Heart right ventricle (tissue), 16 donors: ENCODE measurements around the gene LRRC46. TPM values are rescaled to one million over a fixed set of nuclear protein-coding genes. Genes with fewer than 3 reads are reported as not detected.

Source experiments
- ATAC-seq, 8 donors: fragments of 200-7000 bp; cut with Tn5 transposase; one replicate each; pipeline ENCODE4 v1.9.1; 2020; ENCODE audit warnings: mild to moderate bottlenecking in 8 of 8, moderate library complexity in 8 of 8, moderate number of reproducible peaks in 1 of 8
- DNase-seq, 2 donors: peaks; one replicate each; pipeline ENCODE4 v3.0.0-alpha.2; 2020
- H3K27ac ChIP-seq, 10 donors: fragments of 200-600 bp; sonication (generic) in 2 of 10; one replicate each; pipeline versions ENCODE4 v1.5.0 to v1.8.0; 2020 to 2022; ENCODE audit warnings: mild to moderate bottlenecking in 3 of 10
- H3K27me3 ChIP-seq, 7 donors: fragments of 200-600 bp; one replicate each; pipeline ENCODE4 v1.8.0; 2021 to 2022; ENCODE audit warnings: mild to moderate bottlenecking in 2 of 7
- H3K36me3 ChIP-seq, 9 donors: fragments of 200-600 bp; sonication (generic) in 1 of 9; one replicate each; pipeline versions ENCODE4 v1.5.0 to v1.8.0; 2020 to 2022; ENCODE audit warnings: mild to moderate bottlenecking in 2 of 9
- H3K4me1 ChIP-seq, 9 donors: fragments of 200-600 bp; sonication (generic) in 1 of 9; one replicate each; pipeline versions ENCODE4 v1.5.0 to v1.8.0; 2020 to 2022; ENCODE audit warnings: mild to moderate bottlenecking in 4 of 9
- H3K4me3 ChIP-seq, 10 donors: fragments of 200-600 bp; sonication (generic) in 2 of 10; one replicate each; pipeline versions ENCODE4 v1.5.0 to v1.8.0; 2020 to 2022; ENCODE audit warnings: mild to moderate bottlenecking in 7 of 10, moderate library complexity in 2 of 10
- H3K9me3 ChIP-seq, 11 donors: fragments of 200-600 bp in 10 of 11; sonication (generic) in 2 of 11; one replicate each; pipeline versions ENCODE4 v1.5.0 to v1.8.0; 2013 to 2022; ENCODE audit warnings: mild to moderate bottlenecking in 2 of 11, control low read depth in 1 of 11, moderate library complexity in 1 of 11
- WGBS, 2 donors: extraction: QIAGEN DNeasy Blood & Tissue Kit; methylation state at CpG; one replicate each; pipeline ENCODE4 v1.1.7; 2013; ENCODE audit warnings: inconsistent platforms in 1 of 2; 5-methylcytosine and 5-hydroxymethylcytosine counted together
- intact Hi-C, 10 donors: fragments of 100-400 bp; cut with DNase I; formaldehyde crosslinking; loops; one replicate each; pipeline versions ENCODE4 v1.11.1 to v1.14.2; 2022
- polyA plus RNA-seq, 2 donors: library from polyadenylated mRNA; stranded (reverse); fragments of 200-250 nt; gene quantifications; one replicate each; pipeline ENCODE4 v1.2.3, GENCODE V29; 2013
- total RNA-seq, 10 donors: library from RNA; stranded (reverse); fragmentation: NEBNext Ultra II Directional in 3 of 10; extraction: Animal tissue kit (Norgen Biotek cat#: 25700) in 3 of 10; gene quantifications; one replicate each; pipeline versions ENCODE4 v1.2.1 to v1.2.4, GENCODE V29; 2021 to 2023
- TF ChIP-seq, protein P1 (sequence below), 9 donors: fragments of 200-600 bp; sonication (generic) in 2 of 9; IDR thresholded peaks; one replicate each; pipeline versions ENCODE4 v1.5.0 to v1.8.0; 2021 to 2022; ENCODE audit warnings: antibody characterized with exemption in 9 of 9, mild to moderate bottlenecking in 5 of 9, moderate library complexity in 1 of 9
- donor health status: Arrhythmogenic right ventricular cardiomyopathy.
- donor health status: ischemic (EF 13 %, LVEDD 7.1; RV severe dilation, severe dysfunction).
- donor health status: healthy with polysubstance abuse.
- donor health status: DM: no; HTN: yes; CAD: no.
- donor health status: DM: no; HTN: no; CAD: no.
- donor health status: ischemic (EF 25% LVEDD 6.9; RV normal size, moderate dysfunction).
- donor health status: ischemic (EF 25% LVEDD 5.7; RV mildly dilated, moderate dysfunction).
- donor health status: healthy.
- donor health status: DM: yes; HTN: yes; CAD: no.
- donor health status: Ischemic cardiomyopathy.
- donor health status: ischemic (EF 35%, LVEDD 5.7; RV mildly dilated, moderate dysfunction).
- donor health status: nonischemic (EF 11% LVEDD 7.7; RV severe dilation, severe dysfunction).
- donor health status: DM: yes; HTN: yes; CAD: no.
- donor health status: PGD.
- donor health status: ischemic (EF 29% LVEDD 5.4; RV normal size, mild dysfunction).
- donor health status: nonischemic (EF 23%, LVEDD 6.1; RV moderate dilation, normal function).

LRRC46 gene
- total and polyA plus RNA-seq, 12 donors: 0.14 to 0.95 (median 0.34) TPM; not detected in 3

DNA sequence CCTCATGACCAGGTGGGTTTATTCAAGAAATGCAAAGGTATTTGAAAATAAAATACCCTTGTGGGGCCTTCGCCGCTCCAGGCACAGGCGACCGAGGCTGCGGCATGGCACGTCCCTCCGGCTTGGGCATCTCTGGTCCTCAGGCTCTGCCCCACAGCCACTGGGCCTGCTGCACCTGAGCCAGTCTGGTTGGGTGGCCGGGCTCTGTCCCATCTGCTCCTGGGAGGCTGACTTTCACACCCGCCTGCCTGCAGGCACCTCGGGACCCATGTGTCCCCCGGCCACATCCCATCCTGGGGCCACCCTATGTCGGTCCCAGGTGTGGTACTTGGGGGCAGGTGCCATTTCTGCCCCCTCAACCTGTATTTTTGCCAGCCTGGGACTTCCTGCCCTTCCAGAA is 30.8 kb upstream of the LRRC46 start:
- Histone ChIP-seq H3K27me3 (peaks cover 0 to 12% (median 0%) of the 10 kb centered on the region in 7 donors), H3K4me3 (no peak overlapping the region), H3K4me1 (peaks cover 0 to 7% (median 0%) of the 10 kb centered on the region in 9 donors), H3K9me3 (no peaks in the 10 kb centered on the region), H3K36me3 (no peaks in the 10 kb centered on the region), H3K27ac (no peak overlapping the region)
- TF ChIP-seq, protein P1, sequence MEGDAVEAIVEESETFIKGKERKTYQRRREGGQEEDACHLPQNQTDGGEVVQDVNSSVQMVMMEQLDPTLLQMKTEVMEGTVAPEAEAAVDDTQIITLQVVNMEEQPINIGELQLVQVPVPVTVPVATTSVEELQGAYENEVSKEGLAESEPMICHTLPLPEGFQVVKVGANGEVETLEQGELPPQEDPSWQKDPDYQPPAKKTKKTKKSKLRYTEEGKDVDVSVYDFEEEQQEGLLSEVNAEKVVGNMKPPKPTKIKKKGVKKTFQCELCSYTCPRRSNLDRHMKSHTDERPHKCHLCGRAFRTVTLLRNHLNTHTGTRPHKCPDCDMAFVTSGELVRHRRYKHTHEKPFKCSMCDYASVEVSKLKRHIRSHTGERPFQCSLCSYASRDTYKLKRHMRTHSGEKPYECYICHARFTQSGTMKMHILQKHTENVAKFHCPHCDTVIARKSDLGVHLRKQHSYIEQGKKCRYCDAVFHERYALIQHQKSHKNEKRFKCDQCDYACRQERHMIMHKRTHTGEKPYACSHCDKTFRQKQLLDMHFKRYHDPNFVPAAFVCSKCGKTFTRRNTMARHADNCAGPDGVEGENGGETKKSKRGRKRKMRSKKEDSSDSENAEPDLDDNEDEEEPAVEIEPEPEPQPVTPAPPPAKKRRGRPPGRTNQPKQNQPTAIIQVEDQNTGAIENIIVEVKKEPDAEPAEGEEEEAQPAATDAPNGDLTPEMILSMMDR (IDR thresholded peaks at IDR 0.05): no peak
- WGBS, 2 donors: 81 to 82% methylated on average over 12 of the region's 12 CpGs
- DNase-seq (no peak), ATAC-seq (no peak)
- intact Hi-C loops: loop anchor here in 6 of 10 donors (5.0 to 10.0 kb wide), 4 partner anchors 103 to 138 kb away; partner anchors contain the start of gene TBKBP1 (in 1 of the 6)

DNA sequence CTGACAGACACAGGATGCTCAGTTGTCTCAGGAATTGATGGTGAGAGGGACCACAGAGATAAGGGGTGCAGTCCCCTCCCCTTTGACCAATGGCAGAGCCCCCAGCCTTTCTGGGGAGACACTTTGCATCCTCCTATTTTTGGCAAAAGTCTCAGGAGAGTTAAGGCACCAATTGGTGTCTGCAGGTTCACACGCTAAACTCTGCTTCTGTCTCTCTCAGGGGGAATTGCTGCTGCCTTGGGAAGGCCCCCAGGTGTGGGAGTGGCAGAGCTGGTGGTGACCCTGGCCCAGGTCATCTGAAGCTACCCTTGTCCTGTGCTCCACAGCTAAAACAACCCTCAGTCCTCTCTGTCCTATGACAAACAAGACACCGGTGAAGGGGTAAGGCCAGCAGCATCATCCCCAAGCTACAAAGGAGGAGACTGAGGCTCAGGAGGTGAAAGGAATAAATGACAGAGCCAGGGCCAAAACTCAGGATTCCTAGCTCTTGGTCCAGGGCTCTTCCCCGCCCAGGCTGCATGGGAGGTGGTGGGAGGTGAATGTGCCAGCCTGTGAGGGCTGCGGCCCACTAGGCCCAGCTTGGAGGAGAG is 30.2 kb upstream of the LRRC46 start:
- intact Hi-C loops: loop anchor here in 6 of 10 donors (5.0 to 10.0 kb wide), 4 partner anchors 104 to 139 kb away; partner anchors contain the start of gene TBKBP1 (in 1 of the 6)
- Histone ChIP-seq H3K27ac (no peak overlapping the region), H3K36me3 (no peaks in the 10 kb centered on the region), H3K9me3 (no peaks in the 10 kb centered on the region), H3K27me3 (peaks cover 0 to 10% (median 0%) of the 10 kb centered on the region in 7 donors), H3K4me1 (peaks cover 0 to 12% (median 0%) of the 10 kb centered on the region in 9 donors), H3K4me3 (no peak overlapping the region)
- TF ChIP-seq, protein P1 (IDR thresholded peaks at IDR 0.05): no peak
- WGBS, 2 donors: 73 to 83% methylated on average over 4 of the region's 4 CpGs
- ATAC-seq (no peak), DNase-seq (no peak)

DNA sequence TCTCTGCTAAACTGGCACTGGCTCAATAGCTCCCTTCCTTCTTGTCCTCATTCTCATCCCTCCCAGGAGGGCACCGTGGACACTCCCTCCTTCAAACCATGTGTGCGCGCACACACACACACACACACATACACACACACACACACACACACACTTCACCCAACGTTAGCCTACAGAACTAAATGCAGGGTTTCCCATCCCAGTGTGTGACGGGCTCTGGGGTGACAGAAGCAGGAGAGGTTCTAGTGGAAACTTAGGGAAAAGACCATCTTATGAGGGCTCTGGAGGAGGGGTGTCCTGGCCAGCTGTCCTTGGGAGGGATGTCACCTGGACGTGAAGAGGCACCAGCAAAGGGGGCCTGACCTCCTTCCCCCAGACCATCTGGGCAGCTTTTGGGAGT is 29.6 kb upstream of the LRRC46 start:
- Histone ChIP-seq H3K4me3 (no peak overlapping the region), H3K27me3 (peaks cover 0 to 5% (median 0%) of the 10 kb centered on the region in 7 donors), H3K9me3 (no peaks in the 10 kb centered on the region), H3K27ac (no peak overlapping the region), H3K4me1 (peaks cover 0 to 14% (median 0%) of the 10 kb centered on the region in 9 donors), H3K36me3 (peaks cover 0 to 5% (median 0%) of the 10 kb centered on the region in 9 donors)
- ATAC-seq: no peak
- intact Hi-C loops: loop anchor here in 6 of 10 donors (5.0 to 10.0 kb wide), 4 partner anchors 105 to 140 kb away; partner anchors contain the start of gene TBKBP1 (in 1 of the 6)
- DNase-seq: no peak
- TF ChIP-seq, protein P1 (IDR thresholded peaks at IDR 0.05): no peak
- WGBS, 2 donors: 56 to 60% methylated on average over 6 of the region's 6 CpGs

DNA sequence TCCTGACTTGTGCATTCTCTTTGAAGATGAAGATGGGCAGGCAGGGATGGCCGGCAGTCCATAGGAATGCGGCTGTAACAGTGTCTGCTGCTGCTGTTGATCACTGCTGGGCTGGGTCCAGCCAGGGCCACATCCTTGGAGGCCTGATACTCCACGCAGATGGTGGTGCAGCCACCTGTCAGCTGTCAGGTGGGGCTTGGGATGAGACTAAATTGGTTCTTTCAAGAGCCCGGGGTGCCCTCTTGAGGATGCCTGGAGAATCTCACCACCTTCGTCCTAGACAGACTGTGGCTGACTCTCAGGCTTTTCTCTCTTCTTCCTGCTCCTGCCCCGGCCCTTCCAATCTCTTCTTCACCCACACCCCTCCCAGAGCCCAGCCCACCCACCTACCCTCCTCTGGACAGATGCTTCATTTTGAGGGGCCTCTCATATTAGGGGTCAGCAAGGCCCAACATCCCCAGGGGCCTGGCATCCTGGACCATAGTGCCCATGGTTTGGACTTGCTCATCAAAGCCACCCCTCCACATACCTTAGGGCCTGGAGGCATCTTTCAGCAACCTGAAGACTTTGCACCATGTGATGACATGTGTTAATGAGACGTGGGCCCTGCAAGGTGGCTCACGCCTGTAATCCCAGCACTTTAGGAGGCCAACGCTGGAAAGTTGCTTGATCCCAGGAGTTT is 29.0 kb upstream of the LRRC46 start:
- peaks cover 0 to 14% (median 0%) of the 10 kb centered on the region in 9 donors for H3K4me1 ChIP-seq
- no peak overlapping the region for H3K4me3 ChIP-seq
- intact Hi-C loops: loop anchor here in 6 of 10 donors (5.0 to 10.0 kb wide), 4 partner anchors 105 to 140 kb away; partner anchors contain the start of gene TBKBP1 (in 1 of the 6)
- H3K27me3 ChIP-seq: peaks cover 0 to 3% (median 0%) of the 10 kb centered on the region in 7 donors
- no peak for DNase-seq
- TF ChIP-seq, protein P1 (IDR thresholded peaks at IDR 0.05): peak in 8 of 9 donors; percentile 17 to 66 (median 58)
- peak in 7 of 8 donors; percentile 32 to 63 (median 44) for ATAC-seq
- WGBS, 2 donors: 35 to 36% methylated on average over 9 of the region's 9 CpGs
- peaks cover 0 to 11% (median 0%) of the 10 kb centered on the region in 9 donors for H3K36me3 ChIP-seq
- H3K9me3 ChIP-seq: no peaks in the 10 kb centered on the region
- no peak overlapping the region for H3K27ac ChIP-seq
